Body of pancreas (tissue), 4 donors: ENCODE measurements around the gene TPD52L1. TPM values are rescaled to one million over a fixed set of nuclear protein-coding genes. Genes with fewer than 3 reads are reported as not detected.

Source experiments
- ATAC-seq: fragments of 150-250 bp; one replicate; pipeline ENCODE4 v1.9.1; 2016
- DNase-seq, 4 donors: peaks; one replicate each; pipeline ENCODE4 v3.0.0-alpha.2; 2019
- H3K27ac ChIP-seq, 4 donors: fragments of 200-600 bp; sonication (generic); 1 replicate in 3 of 4; 2 replicates in 1 of 4; pipeline versions ENCODE4 v1.5.1 to v1.6.1; 2016 to 2019; ENCODE audit warnings: mild to moderate bottlenecking in 1 of 4, mixed read lengths in 1 of 4, moderate library complexity in 1 of 4
- H3K27me3 ChIP-seq, 2 donors: fragments of 200-600 bp; sonication (generic); one replicate each; pipeline ENCODE4 v1.6.0; 2016; ENCODE audit warnings: mild to moderate bottlenecking in 1 of 2
- H3K36me3 ChIP-seq, 2 donors: fragments of 200-600 bp; sonication (generic); replicated peaks in 1 of 2; 2 replicates each; pipeline ENCODE4 v1.5.1; 2016; ENCODE audit warnings: low read depth in 2 of 2; ENCODE audit not compliant: insufficient read depth in 1 of 2
- H3K4me1 ChIP-seq: fragments of 200-600 bp; sonication (generic); one replicate; pipeline ENCODE4 v1.6.0; 2016
- H3K4me3 ChIP-seq, 2 donors: fragments of 200-600 bp; sonication (generic); 1 replicate in 1 of 2; 2 replicates in 1 of 2; pipeline ENCODE4 v1.5.1; 2016 to 2019
- H3K9me3 ChIP-seq, 3 donors: fragments of 200-600 bp; sonication (generic); 1 replicate in 2 of 3; 2 replicates in 1 of 3; pipeline ENCODE4 v1.5.1; 2016
- POLR2A ChIP-seq, 3 donors: fragments of 450-650 bp; IDR thresholded peaks; one replicate each; pipeline ENCODE4 v1.6.1; 2016; ENCODE audit warnings: antibody characterized with exemption in 3 of 3, mild to moderate bottlenecking in 2 of 3
- WGBS, 2 donors: methylation state at CpG; one replicate each; pipeline ENCODE4 v1.1.5; 2017; 5-methylcytosine and 5-hydroxymethylcytosine counted together
- intact Hi-C: fragments of 100-400 bp; cut with DNase I; formaldehyde crosslinking; loops from one replicate; pipeline ENCODE4 v1.15.1; 2023
- total RNA-seq, 2 donors: library from RNA; depleted of rRNA; stranded (reverse); fragments of >200 nt; gene quantifications; one replicate each; pipeline ENCODE4 v1.1.0, GENCODE V29; 2016
- TF ChIP-seq, protein P1 (sequence below), 7 experiments: fragments of 450-650 bp in 4 of 7; fragments of 200-600 bp in 3 of 7; sonication (generic) in 3 of 7; IDR thresholded peaks; one replicate each; pipeline ENCODE4 v1.5.1; 2016 to 2019; ENCODE audit warnings: antibody characterized with exemption in 7 of 7

TPD52L1 gene
- total RNA-seq, 2 donors from 2014 or later = 33.3 to 101 TPM

DNA sequence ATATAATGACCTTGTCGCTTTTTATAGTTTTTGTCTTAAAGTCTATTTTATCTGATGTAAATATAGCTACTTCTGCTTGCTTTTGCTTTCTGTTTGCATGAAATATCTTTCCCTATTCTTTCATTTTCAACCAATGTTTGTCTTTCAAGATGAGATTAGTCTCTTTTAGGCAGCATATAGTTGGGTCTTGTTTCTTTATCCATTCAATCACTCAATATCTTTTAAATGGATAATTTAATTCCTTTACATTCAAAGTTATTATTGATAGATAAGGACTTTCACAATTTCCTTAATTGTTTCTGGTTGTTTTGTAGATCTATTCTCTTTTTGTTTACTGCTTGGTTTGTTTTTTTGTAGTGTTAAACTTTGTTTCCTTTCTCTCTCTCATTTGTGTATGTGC lies 43.5 kb upstream of the TPD52L1 start:
- no peaks in the 10 kb centered on the region for H3K27me3 ChIP-seq
- DNase-seq (no peak), ATAC-seq (no peak)
- H3K4me3 ChIP-seq = no peak overlapping the region
- H3K4me1 ChIP-seq = no peaks in the 10 kb centered on the region
- intact Hi-C loops = loop anchor here (5.0 kb wide), 1 partner anchor 243 kb away; no protein-coding TSS in a partner anchor
- H3K36me3 ChIP-seq = no peaks in the 10 kb centered on the region
- H3K27ac ChIP-seq = no peak overlapping the region
- peaks cover 0 to 15% (median 0%) of the 10 kb centered on the region in 3 donors for H3K9me3 ChIP-seq
- TF ChIP-seq POLR2A (IDR thresholded peaks at IDR 0.05) = no peak
- TF ChIP-seq, protein P1, sequence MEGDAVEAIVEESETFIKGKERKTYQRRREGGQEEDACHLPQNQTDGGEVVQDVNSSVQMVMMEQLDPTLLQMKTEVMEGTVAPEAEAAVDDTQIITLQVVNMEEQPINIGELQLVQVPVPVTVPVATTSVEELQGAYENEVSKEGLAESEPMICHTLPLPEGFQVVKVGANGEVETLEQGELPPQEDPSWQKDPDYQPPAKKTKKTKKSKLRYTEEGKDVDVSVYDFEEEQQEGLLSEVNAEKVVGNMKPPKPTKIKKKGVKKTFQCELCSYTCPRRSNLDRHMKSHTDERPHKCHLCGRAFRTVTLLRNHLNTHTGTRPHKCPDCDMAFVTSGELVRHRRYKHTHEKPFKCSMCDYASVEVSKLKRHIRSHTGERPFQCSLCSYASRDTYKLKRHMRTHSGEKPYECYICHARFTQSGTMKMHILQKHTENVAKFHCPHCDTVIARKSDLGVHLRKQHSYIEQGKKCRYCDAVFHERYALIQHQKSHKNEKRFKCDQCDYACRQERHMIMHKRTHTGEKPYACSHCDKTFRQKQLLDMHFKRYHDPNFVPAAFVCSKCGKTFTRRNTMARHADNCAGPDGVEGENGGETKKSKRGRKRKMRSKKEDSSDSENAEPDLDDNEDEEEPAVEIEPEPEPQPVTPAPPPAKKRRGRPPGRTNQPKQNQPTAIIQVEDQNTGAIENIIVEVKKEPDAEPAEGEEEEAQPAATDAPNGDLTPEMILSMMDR (IDR thresholded peaks at IDR 0.05) = no peak
- 89 to 100% methylated on average over 1 of the region's 1 CpG for WGBS, 2 donors

- H3K4me1 ChIP-seq = no peaks in the 10 kb centered on the region
- ATAC-seq (no peak), DNase-seq (no peak)
- no peak overlapping the region for H3K4me3 ChIP-seq
- no peak overlapping the region for H3K27ac ChIP-seq
- no peaks in the 10 kb centered on the region for H3K27me3 ChIP-seq
- peaks cover 0 to 15% (median 0%) of the 10 kb centered on the region in 3 donors for H3K9me3 ChIP-seq
- intact Hi-C loops = loop anchor here (5.0 kb wide), 1 partner anchor 244 kb away; no protein-coding TSS in a partner anchor
- 82% methylated on average over 4 of the region's 4 CpGs for WGBS, 2 donors
- H3K36me3 ChIP-seq = no peaks in the 10 kb centered on the region
- TF ChIP-seq, protein P1 (IDR thresholded peaks at IDR 0.05) = no peak
- no peak for TF ChIP-seq POLR2A (IDR thresholded peaks at IDR 0.05)
These were observed 42.2 kb upstream of the TPD52L1 start for GRCh38 chr6:125111219-125111983.

GRCh38 chr6:125112934-125113333 lies 40.6 kb upstream of the TPD52L1 start:
- ATAC-seq = no peak
- no peak for DNase-seq
- no peaks in the 10 kb centered on the region for H3K4me1 ChIP-seq
- no peak overlapping the region for H3K4me3 ChIP-seq
- intact Hi-C loops = loop anchor here (5.0 kb wide), 1 partner anchor 246 kb away; no protein-coding TSS in a partner anchor
- no peaks in the 10 kb centered on the region for H3K36me3 ChIP-seq
- TF ChIP-seq POLR2A (IDR thresholded peaks at IDR 0.05) = no peak
- TF ChIP-seq, protein P1 (IDR thresholded peaks at IDR 0.05) = no peak
- H3K27me3 ChIP-seq = no peaks in the 10 kb centered on the region
- H3K9me3 ChIP-seq = peaks cover 0 to 15% (median 0%) of the 10 kb centered on the region in 3 donors
- no peak overlapping the region for H3K27ac ChIP-seq

GRCh38 chr6:125114248-125114858 lies 39.2 kb upstream of the TPD52L1 start:
- Histone ChIP-seq H3K36me3 (no peaks in the 10 kb centered on the region), H3K27ac (no peak overlapping the region), H3K4me3 (no peak overlapping the region), H3K27me3 (no peaks in the 10 kb centered on the region), H3K9me3 (peaks cover 0 to 15% (median 0%) of the 10 kb centered on the region in 3 donors), H3K4me1 (no peaks in the 10 kb centered on the region)
- TF ChIP-seq POLR2A (IDR thresholded peaks at IDR 0.05) = no peak
- TF ChIP-seq, protein P1 (IDR thresholded peaks at IDR 0.05) = peak; percentile 30 to 91 (median 82)
- 0% methylated on average over 1 of the region's 1 CpG for WGBS, 2 donors
- intact Hi-C loops = loop anchor here (5.0 kb wide), 1 partner anchor 247 kb away; no protein-coding TSS in a partner anchor
- DNase-seq = peak; percentile 58 to 79 (median 67)
- no peak for ATAC-seq
